H1 (cell line): ENCODE data around the gene SPOCK1. TPM values are rescaled to one million over a fixed set of nuclear protein-coding genes. Genes with fewer than 3 reads are reported as not detected.

Source experiments
- BACH1 ChIP-seq: IDR thresholded peaks from 2 replicates; pipeline ENCODE4 v1.6.1; 2012; ENCODE audit warnings: low read length, improper control_type of control experiment
- CHD1 ChIP-seq: IDR thresholded peaks from 2 replicates; pipeline ENCODE4 v1.6.1; 2012; ENCODE audit warnings: low read depth, low read length, improper control_type of control experiment
- CHD7 ChIP-seq: fragments of 300-600 bp; sonication (generic); IDR thresholded peaks from 2 replicates; pipeline ENCODE4 v1.7.1; 2012; ENCODE audit warnings: low read length, moderate library complexity, mild to moderate bottlenecking, inconsistent platforms; ENCODE audit not compliant: insufficient replicate concordance
- CREB1 ChIP-seq: IDR thresholded peaks from 2 replicates; pipeline ENCODE4 v1.6.1; 2012; ENCODE audit warnings: inconsistent platforms
- KDM1A ChIP-seq: fragments of 200-600, 300-600 bp; sonication (generic); IDR thresholded peaks from 2 replicates; pipeline ENCODE4 v1.7.1; 2016; ENCODE audit warnings: mild to moderate bottlenecking, low read length, borderline replicate concordance
- KDM4A ChIP-seq: IDR thresholded peaks from one replicate; pipeline ENCODE4 v1.7.1; 2012; ENCODE audit warnings: low read depth, mild to moderate bottlenecking, moderate library complexity, low read length, inconsistent platforms; ENCODE audit not compliant: severe bottlenecking
- POLR2A ChIP-seq, 2 experiments: IDR thresholded peaks; 1 replicate in 1 of 2; 2 replicates in 1 of 2; pipeline ENCODE4 v1.6.1; 2011; ENCODE audit warnings: low read depth in 2 of 2, low read length in 2 of 2, mild to moderate bottlenecking in 2 of 2; ENCODE audit errors: control extremely low read depth in 1 of 2
- RFX5 ChIP-seq: IDR thresholded peaks from 2 replicates; pipeline ENCODE4 v1.6.1; 2011; ENCODE audit warnings: low read depth, low read length, improper control_type of control experiment, borderline replicate concordance
- SAP30 ChIP-seq: fragments of 300-600 bp; sonication (generic); IDR thresholded peaks from 2 replicates; pipeline ENCODE4 v1.7.1; 2012; ENCODE audit warnings: low read length, moderate library complexity, mild to moderate bottlenecking, inconsistent platforms; ENCODE audit not compliant: insufficient read depth, insufficient replicate concordance
- TAF1 ChIP-seq: IDR thresholded peaks from 2 replicates; pipeline ENCODE4 v1.6.1; 2011; ENCODE audit warnings: mild to moderate bottlenecking, low read depth, low read length
- TAF7 ChIP-seq: optimal IDR thresholded peaks from 2 replicates; pipeline ENCODE3; 2011; ENCODE audit warnings: low read depth, mild to moderate bottlenecking, inconsistent platforms, low read length, moderate library complexity, borderline replicate concordance
- TBP ChIP-seq: IDR thresholded peaks from 2 replicates; pipeline ENCODE4 v1.6.1; 2011; ENCODE audit warnings: low read depth, low read length, improper control_type of control experiment
- TCF12 ChIP-seq: IDR thresholded peaks from 2 replicates; pipeline ENCODE4 v1.6.1; 2011; ENCODE audit warnings: low read depth, mild to moderate bottlenecking, low read length
- polyA plus RNA-seq, 7 experiments: library from polyadenylated mRNA; depleted of rRNA in 3 of 7; stranded (reverse) in 5 of 7; unstranded in 2 of 7; fragments of >200 nt in 5 of 7; fragments of 200-250 nt in 2 of 7; gene quantifications; 1 replicate in 5 of 7; 2 replicates in 1 of 7; 4 replicates in 1 of 7; pipeline versions ENCODE4 v1.2.1 to v1.2.3, GENCODE V29; 2011 to 2013; ENCODE audit warnings: missing spikeins in 2 of 7, mixed read lengths in 2 of 7
- total RNA-seq: library from RNA; stranded (reverse); fragmentation: NEBNext Ultra II Directional; extraction: Animal tissue kit (Norgen Biotek cat#: 25700); gene quantifications from 2 replicates; pipeline ENCODE4 v1.2.1, GENCODE V29; 2021

The SPOCK1 gene
- total and polyA plus RNA-seq, 2 of the 8 experiments (the other 6 are each of a cell fraction or from before 2014, with no cell fraction given) = 6.9 to 18.1 TPM

- TF ChIP-seq CHD7 (no peak), KDM4A (no peak), TAF1 (no peak), BACH1 (no peak), CREB1 (no peak), SAP30 (no peak), TAF7 (no peak), RFX5 (no peak), KDM1A (no peak), TBP (no peak), CHD1 (no peak), POLR2A (IDR thresholded peaks at IDR 0.05; ENCODE audit: control extremely low read depth in 1 of 2, low read depth in 2 of 2, low read length in 2 of 2) (no peak), TCF12 (no peak)
These were observed 326.9 kb downstream of the SPOCK1 start (continued) for GRCh38 chr5:137172258-137172657.
